Embryonic facial prominence (tissue), 1 donor: ENCODE data around the gene VPS50.

ENCODE experiments used
- DNase-seq: peaks from one replicate; pipeline ENCODE4 v3.0.0-alpha.2; 2016; ENCODE audit errors: extremely low spot score

Gene VPS50

GRCh38 chr7:93409324-93409723 is 177.2 kb downstream of the VPS50 start:
- DNase-seq: no peak
